HG03159 (cell line): ENCODE data around the gene CAMK2D.

ENCODE experiments used
- ATAC-seq: cut with Tn5 transposase; IDR thresholded peaks from one replicate; pipeline ENCODE4 v1.9.1; 2021; ENCODE audit warnings: mild to moderate bottlenecking, moderate library complexity; ENCODE audit not compliant: unreplicated experiment

The CAMK2D gene

DNA sequence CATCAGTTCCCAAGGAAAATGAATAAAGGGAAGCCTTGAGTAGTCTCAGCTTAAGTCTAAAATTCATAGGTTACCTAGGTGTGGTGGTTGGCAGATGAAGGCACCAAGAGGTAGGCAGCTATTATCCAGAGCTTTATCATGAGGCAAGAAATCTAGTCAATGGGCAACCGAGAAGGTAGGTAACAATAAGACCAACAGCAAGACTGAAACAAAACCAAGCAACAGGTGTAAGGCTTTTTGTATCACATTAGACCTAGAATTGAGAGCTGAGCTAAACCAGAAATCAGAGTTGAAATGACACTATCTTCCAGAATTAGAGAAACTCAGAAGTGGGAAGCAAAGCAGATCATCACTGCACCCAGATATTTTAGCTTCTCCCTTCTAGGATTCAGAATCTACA lies 117.1 kb downstream of the CAMK2D start:
- no peak for ATAC-seq

DNA sequence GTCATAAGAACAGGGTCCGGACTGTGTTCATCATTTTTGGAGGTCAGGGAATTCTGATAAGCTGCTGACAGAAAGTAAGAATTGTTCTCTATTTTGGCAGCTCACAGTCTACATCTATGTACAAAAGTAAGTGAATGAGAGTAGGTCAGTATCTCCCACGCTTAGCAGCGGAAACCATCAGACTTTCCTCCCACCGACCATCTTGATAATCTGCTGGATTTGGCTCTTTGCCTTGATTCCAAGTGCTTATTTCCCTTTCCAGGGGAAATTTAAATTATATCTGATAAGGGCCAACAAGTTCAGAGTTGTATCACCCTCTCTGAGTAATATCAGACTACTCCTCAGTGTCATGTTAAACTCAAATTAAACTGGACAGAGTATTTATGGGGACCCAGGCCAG lies 118.0 kb downstream of the CAMK2D start:
- ATAC-seq, result no peak

DNA sequence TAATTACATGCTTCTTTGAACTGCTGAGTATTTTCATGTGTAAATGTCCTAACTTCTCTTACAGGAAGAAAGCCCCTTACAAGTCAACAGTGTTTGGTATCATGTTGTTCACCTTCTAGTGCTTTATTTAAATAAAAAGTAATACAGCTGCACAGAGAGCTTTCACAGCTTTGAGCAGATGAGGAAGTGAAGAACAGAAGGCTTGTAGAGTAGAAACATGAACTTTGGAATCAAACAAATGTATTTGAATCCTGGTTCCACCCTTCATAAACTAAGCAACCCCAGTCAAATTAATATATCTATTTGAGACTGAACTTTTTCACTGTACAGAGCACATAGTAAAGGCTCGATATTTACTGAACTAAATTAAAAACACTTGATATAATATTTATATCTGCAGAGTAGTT lies 120.5 kb downstream of the CAMK2D start:
- peak; percentile 75 for ATAC-seq

GRCh38 chr4:113639326-113639725 lies 122.2 kb downstream of the CAMK2D start:
- no peak for ATAC-seq

GRCh38 chr4:113638562-113638832 lies 123.0 kb downstream of the CAMK2D start:
- ATAC-seq, result no peak

GRCh38 chr4:113637823-113638561 lies 123.5 kb downstream of the CAMK2D start:
- ATAC-seq, result no peak

DNA sequence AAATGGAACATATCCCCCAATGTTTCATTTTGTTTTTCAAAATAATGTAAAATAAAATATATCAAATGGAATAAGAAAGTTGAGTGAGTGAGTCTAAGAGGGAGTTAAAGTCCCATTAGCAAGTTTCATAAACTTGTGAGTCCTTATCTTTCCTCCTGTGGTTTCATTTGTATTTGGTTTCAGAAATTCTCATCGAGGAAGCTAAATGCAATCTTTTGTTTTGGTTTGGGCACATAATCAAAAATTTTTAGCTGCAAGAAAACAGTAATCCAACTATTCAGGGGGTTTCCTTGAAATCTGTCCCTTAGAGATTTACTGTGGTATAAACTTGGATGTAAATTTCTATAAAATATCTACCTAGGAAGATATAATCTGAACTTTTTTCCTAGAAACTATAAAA lies 124.2 kb downstream of the CAMK2D start:
- no peak for ATAC-seq

- ATAC-seq, result peak; percentile 8
Observed at GRCh38 chr4:113636877-113637276, 124.7 kb downstream of the CAMK2D start.

DNA sequence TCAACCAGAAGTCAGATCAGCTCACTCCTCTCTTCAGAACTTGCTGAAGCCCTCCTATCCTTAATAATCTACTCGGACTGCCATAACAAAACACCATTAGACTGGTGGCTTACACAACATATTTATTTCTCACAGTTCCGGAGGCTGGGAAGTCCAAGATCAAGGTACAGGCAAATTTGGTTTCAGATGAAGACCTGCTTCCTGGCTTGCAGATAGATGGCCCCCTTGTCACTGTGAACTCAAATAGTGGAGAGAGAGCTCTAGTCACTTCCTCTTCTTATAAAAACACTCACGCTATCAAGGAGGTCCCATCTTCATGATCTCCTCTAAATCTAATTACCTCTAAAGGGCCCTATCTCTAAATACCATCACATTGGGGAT lies 125.1 kb downstream of the CAMK2D start:
- peak; percentile 50 for ATAC-seq

DNA sequence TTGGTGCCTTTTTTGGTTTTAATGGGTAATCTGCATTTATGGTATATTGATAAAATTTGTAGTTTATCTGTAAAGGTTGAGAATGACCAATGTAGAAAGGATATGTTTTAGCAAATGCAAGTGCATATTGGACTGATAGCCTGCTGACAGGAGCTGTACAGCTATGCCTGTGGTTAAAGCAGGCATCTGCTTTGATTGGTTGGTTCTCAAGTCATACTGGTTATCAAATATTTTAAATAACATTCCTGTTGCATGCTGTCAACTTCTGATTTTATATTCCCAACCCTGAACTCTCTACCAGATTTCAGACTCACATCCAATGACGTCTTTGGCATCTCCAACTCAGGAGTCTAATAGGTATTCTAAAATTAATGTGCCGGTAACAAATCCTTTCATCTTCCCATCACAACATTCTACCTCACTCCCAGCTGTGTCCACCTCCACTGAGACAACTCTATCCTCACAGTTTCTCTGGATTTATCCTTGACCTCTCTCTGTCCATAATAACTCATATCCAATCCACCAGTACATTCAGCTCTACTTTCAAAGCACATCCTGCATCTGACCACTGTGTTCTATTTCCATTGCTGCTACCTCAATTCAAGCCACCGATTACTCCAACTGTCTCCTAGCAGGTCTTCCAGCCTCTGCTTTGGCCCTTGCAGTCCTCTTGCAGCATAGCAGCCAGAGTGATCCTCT lies 125.7 kb downstream of the CAMK2D start:
- no peak for ATAC-seq

GRCh38 chr4:113634081-113634969 lies 127.2 kb downstream of the CAMK2D start:
- no peak for ATAC-seq

DNA sequence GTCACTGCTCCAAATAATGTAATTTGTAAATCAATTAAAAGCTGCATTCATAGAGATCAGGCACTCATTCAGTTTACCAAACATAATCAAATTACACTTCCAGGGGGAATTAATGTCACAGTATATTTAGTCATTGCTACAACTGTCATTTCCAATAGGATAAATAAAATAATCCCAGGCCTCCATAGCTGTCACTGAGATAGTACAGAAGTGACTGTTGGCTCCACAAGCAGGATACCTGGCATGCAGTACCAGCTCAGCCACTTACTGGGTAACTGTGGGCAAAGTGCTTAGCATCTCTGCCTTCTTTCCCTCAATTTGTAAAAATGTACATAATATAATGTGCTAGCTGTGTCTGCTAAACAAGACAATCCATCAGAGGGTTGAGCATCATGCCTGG lies 128.1 kb downstream of the CAMK2D start:
- no peak for ATAC-seq

GRCh38 chr4:113628711-113629110 lies 132.8 kb downstream of the CAMK2D start:
- ATAC-seq, result no peak

GRCh38 chr4:113627321-113627720 lies 134.2 kb downstream of the CAMK2D start:
- no peak for ATAC-seq

DNA sequence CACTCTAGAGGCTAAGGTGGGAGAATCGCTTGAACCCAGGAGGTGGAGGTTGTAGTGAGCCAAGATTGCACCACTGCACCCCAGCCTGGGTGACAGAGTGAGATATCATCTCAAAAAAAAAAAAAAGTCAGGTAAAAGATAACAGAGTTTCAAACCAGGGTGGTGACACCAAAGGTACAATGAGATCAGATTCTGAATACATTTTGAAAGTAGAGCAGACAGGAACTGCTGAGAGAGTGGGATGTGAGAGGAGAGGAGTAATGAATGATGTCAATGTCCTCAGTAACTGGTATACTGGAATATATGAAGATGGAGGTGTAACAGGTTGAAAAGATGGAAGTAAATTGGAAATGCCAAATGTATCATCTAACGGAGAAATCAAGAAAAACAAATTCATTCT lies 135.6 kb downstream of the CAMK2D start:
- no peak for ATAC-seq

DNA sequence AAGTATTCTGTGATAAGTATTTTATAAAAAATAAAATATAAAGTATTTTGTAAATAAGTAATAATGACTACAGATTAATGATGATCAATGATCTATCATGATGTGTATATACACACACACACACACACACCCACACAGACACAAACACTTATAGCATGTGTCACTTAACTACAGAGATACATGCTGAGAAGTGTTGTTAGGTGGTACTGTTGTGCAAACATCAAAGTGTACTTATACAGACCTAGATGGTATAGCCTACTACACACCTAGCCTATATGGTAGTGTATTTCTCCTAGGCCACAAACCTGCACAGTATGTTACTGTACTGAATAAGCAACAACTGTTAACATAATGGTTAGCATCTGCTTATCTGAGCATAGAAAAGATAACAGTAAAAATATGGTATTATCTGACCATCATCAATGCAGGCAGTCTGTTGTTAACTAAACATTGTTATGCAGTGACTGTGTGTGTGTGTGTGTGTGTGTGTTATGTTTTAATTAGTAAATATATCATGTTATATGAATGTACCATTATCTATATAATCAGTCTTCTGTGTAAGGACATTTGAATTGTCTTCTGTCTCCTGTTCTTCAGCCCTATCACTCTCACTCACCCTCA lies 138.2 kb downstream of the CAMK2D start:
- no peak for ATAC-seq

GRCh38 chr4:113621633-113622032 lies 139.9 kb downstream of the CAMK2D start:
- no peak for ATAC-seq

DNA sequence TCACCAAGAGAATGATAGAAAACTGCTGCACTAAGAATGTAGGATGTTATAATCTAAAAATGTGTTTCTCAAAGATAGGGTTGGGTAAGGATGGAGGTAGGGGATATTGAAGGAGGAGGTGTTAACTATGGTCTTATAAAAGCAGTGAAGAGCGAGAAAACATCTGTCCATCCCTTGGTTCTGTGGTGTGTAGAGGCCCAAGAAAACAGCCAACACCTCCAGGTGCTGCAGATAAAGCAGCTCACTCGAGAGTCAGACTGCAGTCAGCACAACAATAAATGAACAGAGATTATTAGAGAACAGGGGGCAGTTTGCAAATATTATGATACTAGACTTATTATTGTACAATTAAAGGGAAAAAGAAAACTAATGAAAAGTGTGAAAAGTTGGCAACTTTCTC lies 141.5 kb downstream of the CAMK2D start:
- ATAC-seq, result no peak

DNA sequence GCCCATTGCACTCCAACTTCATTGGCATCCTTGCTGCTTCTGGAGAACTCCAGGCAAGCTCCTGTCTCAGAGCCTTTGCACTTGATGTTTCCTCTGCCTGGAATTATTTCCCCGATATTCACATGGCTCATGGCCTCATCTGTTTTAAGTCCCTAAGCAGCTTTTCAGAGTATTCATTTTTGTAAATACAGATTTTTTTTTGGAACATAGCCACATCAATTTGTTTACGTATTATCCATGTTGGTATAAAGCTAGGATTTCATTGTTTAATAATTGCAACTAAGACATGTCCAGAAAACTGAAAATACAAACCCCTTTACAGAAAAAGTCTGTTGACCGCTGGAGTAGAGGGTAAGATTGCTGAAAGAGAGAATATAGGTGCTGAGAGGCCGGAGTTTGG lies 142.0 kb downstream of the CAMK2D start:
- no peak for ATAC-seq

- no peak for ATAC-seq
Observed at GRCh38 chr4:113618205-113618604, 143.3 kb downstream of the CAMK2D start.

DNA sequence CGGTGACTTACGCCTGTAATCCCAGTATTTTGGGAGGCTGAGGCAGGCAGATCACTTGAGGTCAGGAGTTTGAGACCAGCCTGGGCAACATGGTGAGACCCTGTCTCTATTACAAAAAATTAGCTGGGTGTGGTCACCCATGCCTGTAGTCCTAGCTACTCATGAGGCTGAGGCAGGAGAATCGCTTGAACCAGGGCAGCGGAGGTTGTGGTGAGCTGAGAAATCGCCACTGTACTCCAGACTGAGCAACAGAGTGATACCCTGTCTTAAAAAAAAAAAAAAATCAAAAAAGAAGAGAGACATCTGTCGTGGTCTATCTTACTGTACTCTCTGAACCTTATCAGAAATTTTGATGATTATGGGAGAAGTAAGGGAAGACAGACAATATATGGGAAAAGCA lies 144.3 kb downstream of the CAMK2D start:
- no peak for ATAC-seq
